ENCODE data around the gene SEMA5A. TPM values are rescaled to one million over a fixed set of nuclear protein-coding genes. Genes with fewer than 3 reads are reported as not detected.

SEMA5A gene, protein sequence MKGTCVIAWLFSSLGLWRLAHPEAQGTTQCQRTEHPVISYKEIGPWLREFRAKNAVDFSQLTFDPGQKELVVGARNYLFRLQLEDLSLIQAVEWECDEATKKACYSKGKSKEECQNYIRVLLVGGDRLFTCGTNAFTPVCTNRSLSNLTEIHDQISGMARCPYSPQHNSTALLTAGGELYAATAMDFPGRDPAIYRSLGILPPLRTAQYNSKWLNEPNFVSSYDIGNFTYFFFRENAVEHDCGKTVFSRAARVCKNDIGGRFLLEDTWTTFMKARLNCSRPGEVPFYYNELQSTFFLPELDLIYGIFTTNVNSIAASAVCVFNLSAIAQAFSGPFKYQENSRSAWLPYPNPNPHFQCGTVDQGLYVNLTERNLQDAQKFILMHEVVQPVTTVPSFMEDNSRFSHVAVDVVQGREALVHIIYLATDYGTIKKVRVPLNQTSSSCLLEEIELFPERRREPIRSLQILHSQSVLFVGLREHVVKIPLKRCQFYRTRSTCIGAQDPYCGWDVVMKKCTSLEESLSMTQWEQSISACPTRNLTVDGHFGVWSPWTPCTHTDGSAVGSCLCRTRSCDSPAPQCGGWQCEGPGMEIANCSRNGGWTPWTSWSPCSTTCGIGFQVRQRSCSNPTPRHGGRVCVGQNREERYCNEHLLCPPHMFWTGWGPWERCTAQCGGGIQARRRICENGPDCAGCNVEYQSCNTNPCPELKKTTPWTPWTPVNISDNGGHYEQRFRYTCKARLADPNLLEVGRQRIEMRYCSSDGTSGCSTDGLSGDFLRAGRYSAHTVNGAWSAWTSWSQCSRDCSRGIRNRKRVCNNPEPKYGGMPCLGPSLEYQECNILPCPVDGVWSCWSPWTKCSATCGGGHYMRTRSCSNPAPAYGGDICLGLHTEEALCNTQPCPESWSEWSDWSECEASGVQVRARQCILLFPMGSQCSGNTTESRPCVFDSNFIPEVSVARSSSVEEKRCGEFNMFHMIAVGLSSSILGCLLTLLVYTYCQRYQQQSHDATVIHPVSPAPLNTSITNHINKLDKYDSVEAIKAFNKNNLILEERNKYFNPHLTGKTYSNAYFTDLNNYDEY
- total RNA-seq: 10 to 100 TPM in 1 of 4 donors, 1 to 10 TPM in 3; 2.6 to 36.5 (median 4.7) TPM

DNA sequence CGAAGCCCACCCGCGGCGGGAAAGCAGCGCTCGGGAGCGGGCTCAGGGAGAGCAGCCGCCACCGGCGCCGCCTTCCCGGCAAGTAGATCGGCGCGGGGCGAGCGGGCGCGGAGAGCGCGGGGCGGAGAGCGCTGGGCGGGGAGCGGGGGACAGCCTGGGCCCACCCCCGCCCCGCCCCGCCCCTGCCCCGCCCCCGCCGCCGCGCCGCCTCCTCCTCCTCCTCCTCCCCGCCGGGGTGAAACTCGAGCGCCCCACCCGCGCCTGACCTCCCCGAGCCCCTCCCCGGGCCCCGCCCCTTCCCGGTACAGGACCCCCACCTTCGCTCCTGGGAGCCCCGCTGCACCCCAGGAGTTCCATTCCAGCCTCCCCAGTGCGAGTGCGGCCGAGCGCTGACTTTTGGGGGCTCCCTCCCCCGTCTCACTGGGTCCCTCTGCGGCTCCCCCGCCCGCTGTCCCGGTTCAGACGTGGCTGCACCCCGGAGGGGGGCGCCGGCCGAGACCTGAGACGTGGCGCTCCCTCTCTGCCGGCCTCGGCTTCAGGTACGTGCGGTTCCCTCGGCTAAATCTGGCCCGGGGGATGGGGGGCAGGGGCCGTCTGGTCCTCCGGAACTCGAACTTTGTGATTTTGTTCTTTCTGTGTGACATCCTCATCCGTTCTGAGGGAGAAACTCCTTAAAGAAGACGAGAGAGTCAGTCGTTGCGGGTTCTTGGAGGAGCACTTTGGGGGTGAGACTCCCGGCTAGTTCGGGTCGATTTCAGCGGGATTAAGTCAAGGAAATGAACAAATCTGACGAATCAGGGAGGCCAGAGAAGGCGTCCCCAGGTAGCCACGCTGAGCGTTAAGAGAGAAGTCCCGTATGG is at the start of gene SEMA5A:
TSS of gene SEMA5A (minus strand) at position 84 of the 860 bp plus-strand sequence. CDS start 166,129 bp downstream, outside the sequence.
- TF ChIP-seq, protein P1, sequence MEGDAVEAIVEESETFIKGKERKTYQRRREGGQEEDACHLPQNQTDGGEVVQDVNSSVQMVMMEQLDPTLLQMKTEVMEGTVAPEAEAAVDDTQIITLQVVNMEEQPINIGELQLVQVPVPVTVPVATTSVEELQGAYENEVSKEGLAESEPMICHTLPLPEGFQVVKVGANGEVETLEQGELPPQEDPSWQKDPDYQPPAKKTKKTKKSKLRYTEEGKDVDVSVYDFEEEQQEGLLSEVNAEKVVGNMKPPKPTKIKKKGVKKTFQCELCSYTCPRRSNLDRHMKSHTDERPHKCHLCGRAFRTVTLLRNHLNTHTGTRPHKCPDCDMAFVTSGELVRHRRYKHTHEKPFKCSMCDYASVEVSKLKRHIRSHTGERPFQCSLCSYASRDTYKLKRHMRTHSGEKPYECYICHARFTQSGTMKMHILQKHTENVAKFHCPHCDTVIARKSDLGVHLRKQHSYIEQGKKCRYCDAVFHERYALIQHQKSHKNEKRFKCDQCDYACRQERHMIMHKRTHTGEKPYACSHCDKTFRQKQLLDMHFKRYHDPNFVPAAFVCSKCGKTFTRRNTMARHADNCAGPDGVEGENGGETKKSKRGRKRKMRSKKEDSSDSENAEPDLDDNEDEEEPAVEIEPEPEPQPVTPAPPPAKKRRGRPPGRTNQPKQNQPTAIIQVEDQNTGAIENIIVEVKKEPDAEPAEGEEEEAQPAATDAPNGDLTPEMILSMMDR (IDR thresholded peaks at IDR 0.05; ENCODE audit: low read depth): no peak

DNA sequence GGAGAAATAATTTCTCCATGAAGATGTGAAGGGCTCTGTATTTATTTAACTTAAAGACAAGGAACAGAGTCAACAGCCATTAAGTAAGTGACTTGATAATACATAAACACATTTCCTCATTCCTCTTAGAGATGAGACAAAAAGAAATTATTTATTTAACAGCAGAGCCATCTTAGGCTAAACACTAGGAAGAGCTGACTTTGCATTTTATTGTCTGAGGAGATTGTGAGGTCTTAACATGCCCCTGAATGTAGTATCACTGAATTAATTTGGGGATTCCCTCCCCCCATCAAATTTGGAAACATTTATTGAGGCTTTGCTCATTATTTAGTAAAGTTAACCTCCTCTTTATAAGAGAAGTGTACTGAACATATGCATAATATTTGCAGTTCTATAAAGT is 49.0 kb upstream of the SEMA5A start:
- TF ChIP-seq, protein P1 (IDR thresholded peaks at IDR 0.05; ENCODE audit: low read depth): no peak

DNA sequence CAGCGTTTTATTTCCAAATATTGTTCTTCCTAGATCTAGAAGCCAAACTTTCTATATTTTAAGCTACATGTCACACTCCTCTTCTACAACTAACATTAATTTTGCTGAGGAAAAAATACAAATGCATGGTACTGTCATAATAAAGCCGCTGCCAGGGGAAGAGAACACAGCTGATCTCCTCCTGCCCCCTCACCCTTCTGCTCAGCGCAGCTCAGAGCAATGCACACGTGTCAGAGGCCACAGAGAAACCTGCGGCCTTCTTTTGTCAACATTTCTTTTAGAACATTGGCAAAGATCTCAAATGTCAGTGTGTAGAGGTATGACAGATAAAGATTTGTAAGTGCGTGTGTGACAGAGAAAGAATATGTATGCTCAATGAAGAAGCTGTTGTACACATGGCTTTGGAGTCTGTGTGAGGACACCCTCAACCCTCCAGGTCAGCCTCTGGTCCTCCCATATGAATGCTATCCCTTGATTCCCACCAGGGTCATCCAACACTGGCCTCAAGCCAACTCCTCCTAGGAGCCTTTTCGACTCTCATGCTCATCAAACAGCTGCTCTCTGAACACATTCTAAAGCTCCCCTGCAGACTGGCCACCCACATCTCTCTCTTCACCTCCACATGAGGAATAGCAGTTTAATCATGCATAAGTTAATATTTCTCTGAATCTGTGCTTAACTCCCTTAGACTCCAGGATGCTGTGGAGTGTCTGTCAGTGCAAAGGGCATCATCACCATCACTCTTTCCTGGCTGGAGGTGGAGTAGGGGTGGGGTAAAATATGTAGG is 43.4 kb upstream of the SEMA5A start:
- TF ChIP-seq, protein P1 (IDR thresholded peaks at IDR 0.05; ENCODE audit: low read depth): no peak

DNA sequence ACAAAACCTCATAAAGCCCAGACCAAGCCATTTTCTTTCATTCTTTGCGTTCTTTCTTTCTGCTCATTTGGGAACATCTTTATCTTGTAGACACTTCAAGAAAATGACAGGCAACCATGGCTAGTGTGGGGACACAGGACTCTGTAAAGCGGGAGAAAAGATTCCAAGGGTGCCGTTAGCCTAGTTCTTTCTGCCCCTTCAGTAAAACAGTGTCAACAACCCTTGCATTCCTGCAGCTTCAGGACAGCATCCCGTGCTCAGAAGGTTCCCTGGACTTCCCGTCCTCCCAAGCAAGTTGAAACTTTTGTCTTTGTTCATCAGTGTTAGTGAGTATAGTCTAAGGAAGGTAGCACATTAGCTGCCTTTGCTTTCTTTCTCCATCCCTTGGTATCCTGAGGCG is 42.4 kb upstream of the SEMA5A start:
- TF ChIP-seq, protein P1 (IDR thresholded peaks at IDR 0.05; ENCODE audit: low read depth): no peak

DNA sequence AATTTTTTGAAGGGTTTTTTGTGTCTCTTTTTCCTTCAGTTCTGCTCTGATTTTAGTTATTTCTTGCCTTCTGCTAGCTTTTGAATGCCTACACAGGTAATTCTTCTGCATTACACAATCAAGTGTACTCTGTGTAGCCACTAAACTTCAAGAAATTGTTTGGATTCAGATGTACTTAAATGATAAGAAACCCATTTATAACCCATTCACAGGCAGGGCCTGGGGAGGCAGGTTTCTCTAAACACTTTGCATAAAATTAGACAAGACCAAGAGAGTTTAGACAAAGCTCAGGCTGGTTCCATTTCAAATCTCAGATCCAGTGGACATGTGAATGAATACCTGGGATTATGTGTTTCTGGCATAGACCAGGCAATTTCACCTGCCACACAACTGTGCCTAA is 41.3 kb upstream of the SEMA5A start:
- TF ChIP-seq, protein P1 (IDR thresholded peaks at IDR 0.05; ENCODE audit: low read depth): no peak

DNA sequence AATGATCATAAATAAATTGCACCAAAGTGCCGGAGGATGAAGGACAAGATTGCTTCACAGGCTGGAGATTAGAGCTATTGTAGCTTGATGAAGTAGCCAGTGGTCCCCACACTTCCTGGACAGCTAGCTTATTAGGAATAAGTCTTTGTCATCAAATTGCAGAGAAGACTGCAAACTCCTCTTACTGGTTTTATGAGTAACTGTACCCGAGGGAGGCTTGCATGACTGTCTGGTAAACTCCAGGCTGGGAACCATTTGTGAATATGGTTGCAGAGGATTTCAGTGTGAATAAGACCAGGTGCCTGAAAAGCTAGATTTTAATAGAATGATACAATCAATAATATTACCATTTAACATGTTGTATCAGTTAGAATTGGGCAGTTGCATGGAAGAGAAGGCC is 36.5 kb upstream of the SEMA5A start:
- TF ChIP-seq, protein P1 (IDR thresholded peaks at IDR 0.05; ENCODE audit: low read depth): no peak
